Superior temporal gyrus (tissue), 1 donor: ENCODE data around the gene EIF5.

ENCODE experiments used
- DNase-seq: peaks from one replicate; pipeline ENCODE4 v3.0.0-alpha.2; 2016; ENCODE audit errors: extremely low spot score

Gene EIF5

DNA sequence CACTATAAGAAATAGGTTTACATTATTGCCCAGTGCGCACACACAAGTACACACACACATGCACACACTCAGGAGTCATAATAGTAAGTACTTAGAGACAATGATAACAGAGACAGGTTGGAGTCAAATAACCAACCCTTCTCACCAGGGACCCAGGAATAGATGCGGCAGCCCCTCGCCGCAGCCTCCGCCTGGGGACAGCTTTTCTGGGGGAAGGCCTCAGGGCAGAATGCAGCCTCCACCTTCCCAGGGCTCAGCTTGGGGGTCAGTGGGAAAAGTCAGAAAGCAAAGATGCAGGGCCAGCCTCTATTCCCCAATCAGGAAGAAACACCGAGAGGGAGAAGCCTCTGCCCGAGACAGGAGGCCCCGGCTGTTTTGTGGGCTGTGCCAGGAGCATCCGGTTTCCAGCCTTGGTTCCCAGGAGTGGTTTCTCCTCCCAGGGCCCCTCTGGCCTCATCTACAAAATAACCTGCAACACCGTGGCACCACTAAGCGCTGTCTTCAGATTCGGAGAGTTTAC, 23.4 kb upstream of the EIF5 start:
- DNase-seq, result no peak

DNA sequence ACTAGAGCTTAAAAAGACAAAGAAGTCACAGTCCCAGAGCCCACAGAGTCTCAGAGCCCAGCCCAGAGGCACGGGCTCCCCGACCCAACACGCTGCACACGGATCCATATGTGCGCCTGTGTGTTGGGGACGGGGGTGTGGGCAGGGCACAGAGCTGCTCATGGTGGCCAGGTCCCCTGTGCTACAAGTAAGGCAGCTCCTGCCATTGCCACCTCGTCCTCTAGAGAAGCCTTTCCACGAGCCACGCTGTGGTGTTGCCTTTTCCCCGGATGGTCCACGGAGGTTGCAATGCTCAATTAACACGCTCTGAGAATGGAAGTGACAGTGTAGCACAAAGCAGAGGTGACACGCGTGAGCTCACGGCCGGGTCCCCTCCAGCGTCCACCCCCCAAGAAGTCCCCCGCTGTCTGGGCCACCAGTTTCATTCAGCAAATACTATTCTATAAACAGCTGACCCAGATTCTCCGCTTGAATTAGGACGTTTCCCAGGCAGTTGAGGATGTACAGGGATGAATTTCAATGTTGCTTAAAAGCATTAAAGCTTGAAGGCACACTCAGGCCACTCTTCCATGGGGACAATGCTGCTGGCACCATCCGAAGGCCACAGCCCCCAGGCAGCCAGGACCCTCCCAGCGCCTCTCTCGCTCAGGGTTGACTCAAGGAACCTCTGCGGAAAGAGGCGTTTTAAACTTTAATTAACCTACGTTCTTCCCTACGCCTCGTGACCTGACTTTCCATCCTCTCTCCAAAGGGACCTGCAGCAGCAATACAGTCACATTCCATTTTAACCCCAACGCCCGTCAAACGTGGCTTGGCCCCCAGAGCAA, 22.7 kb upstream of the EIF5 start:
- DNase-seq, result no peak

DNA sequence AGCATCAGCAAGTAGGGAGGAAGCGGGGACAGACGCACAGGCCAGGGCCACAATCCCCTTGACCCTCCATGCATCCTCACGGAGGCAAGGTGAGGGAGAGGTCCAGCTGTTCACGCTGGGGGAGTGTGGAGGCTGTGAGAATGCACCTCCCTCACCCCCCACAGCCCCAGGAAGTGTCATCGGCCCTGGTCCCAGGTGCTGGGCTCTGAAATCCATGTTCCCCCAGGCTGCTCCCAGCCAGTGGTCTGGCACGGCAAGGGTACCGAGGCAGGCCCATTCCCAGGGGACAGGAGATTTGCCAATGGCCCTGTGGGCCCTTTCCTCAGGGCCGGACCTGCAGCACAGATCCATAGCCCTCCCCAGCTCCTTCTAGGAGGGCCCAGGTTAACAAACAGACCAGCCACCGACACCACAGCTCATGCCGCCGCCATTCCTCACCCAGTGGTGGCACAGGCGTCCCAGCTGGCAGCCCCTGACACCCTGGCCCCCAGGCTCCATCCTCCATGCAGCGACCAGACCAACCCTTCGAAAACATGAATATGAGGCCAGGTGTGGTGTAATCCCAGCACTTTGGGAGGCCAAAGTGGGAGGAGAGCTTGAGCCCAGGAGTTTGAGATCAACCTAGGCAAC, 21.9 kb upstream of the EIF5 start:
- DNase-seq, result no peak

DNA sequence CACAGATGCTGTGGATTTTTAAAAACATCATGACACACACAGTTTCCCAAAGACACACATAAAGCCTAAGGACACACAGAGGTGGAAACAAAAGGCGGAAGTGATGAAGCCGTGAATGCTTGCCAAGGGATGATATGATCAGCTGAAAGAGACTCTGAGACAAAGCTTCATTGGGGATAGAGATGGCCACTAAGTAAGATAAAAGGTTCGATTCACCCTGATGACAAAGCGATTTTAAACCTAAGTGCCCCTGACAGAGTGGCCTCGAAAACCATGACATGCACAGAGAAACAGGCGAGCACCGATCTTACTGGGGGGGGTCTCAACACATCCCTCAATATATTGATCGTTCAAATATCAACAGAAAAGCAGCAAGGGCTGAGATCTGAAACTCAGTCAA, 20.3 kb upstream of the EIF5 start:
- no peak for DNase-seq

DNA sequence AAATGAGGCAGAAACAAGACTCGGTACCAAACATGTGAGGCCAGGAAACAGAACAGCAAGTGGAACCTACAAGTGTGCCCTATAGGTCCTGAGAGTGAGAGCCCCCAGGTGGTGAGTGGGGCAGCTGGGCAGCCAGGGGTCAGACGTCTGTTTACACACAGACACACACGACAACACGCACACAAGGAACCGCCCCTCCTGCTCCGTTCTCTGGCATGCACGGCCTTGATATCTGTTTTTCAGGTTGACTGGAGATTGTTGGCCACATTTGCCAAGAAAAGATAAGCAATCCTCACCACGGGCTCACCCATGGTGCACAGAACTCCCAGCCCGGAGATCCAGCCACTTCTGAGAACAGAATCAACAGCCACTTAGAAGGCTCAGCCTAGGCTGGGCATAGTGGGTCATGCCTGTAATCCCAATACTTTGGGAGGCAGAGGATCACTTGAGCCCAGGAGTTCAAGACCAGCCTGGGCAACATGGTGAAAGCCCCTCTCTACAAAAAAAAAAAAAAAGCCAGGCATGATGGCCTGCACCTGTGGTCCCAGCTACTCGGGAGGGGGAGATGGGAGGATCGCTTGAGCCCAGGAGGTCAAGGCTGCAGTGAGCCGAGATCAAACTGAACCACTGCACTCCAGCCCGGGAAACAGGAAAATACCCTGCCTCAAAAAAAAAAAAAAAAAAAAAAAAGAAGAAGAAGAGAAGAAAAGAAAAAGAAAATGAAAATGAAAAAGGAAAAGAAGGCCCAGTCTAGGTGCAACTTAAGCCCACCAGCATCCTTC, 19.4 kb upstream of the EIF5 start:
- no peak for DNase-seq

DNA sequence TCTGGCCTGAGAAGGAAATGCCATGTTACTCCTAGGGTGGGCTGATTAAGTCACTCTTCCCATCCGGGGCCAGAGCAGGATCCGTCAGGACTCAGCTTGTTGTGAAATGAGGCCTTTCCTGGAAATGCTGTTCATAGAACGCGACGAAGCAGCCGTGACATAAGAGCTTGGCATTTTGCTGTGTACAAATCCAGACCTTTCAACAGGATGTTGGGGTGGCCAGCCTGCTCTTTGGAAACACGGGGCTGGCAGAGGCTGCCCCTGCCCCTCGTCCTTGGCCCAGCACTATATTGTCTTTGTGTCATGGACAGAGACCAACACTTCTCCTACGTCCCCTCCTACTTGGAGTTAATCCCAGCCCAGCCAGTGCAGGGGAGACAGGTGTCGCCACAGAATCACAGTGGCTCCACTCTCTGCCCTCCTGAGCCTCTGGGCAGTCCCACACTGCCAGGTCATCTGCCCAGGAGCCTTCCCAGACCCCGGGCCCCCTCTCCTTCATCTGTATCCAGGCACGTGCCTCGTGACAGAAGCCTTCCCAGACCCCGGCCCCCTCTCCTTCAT, 18.6 kb upstream of the EIF5 start:
- no peak for DNase-seq

DNA sequence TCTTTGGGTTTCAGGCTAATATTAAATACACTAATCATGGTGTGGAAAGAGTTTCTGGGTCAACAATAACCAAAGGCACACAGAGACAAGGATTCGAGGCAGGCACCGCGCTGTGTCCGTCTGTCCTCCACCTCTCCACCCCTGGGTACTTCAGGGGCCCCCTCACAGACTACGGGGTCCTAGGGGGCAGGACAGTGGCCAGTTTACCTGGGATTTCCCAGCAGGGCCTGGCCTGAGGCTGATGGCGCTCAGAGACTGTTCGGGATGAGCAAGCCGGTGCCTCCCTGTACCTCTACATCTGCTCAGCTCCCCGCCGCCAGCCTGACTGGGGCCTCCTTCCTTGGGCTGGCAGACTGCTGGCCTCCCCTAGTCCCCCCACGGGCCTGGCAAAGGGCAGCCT, 18.1 kb upstream of the EIF5 start:
- DNase-seq, result no peak

DNA sequence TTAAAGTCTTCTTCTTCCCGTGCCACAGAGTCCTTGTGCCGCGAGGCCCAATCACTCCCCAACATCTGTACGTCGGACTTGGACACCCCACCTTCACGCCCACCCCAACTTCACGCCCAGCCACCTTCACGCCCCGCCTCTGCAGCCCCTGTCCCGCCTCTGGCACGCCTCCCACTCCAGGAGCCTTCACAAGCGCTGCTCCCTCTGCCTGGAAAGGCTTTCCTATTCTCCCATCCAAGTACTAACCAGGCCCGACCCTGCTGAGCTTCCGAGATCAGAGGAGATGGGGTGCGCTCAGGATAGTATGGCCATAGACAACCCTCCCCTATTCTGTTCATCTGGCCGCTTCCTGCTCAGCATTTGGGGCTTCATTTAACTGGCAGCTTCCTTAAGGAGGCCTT, 17.3 kb upstream of the EIF5 start:
- no peak for DNase-seq

DNA sequence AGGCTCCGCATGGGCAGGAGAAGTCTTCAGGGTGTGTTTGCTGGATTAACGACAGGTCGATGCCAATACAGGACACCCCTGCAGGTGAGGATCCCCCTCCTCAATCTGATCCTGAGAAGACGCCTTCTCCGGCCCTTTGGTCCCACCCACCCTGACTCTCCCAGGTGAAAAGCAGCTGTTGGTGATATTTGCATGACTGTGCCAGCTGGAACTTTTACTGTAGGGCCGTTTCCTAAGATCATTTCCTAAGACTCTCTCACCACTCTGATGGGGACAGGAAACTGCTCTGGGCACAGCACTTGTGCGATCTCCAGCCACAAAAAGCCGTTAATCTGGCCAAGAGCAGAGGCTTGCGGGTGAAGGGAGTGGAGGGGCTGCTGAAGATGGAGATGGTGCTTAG, 16.8 kb upstream of the EIF5 start:
- DNase-seq, result no peak

DNA sequence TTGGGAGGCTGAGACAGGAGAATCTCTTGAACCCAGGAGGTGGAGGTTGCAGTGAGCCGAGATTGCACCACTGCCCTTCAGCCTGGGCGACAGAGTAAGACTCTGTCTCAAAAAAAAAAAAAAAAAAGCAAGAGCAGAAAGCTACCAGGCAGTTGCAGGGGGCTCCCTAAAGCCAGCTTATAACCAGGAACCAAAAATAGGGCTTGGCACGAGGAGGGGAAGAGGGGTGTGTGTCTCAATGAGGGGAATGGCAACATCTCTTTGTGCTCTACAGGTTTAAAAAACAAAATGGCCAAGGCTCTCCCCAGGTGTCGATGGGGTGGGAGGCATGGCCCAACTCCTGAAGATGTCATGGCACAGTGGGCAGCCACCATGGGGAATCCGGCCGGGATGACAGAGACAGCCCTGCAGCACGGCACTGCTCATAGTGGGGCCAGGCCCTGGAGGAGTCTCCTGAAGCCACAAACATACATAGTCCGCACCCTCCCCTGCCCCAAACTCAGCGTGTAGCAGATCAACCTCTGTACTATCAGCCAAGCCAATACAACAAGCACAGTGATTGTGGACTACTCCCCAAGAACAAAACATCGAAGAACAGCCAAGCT, 16.0 kb upstream of the EIF5 start:
- no peak for DNase-seq

DNA sequence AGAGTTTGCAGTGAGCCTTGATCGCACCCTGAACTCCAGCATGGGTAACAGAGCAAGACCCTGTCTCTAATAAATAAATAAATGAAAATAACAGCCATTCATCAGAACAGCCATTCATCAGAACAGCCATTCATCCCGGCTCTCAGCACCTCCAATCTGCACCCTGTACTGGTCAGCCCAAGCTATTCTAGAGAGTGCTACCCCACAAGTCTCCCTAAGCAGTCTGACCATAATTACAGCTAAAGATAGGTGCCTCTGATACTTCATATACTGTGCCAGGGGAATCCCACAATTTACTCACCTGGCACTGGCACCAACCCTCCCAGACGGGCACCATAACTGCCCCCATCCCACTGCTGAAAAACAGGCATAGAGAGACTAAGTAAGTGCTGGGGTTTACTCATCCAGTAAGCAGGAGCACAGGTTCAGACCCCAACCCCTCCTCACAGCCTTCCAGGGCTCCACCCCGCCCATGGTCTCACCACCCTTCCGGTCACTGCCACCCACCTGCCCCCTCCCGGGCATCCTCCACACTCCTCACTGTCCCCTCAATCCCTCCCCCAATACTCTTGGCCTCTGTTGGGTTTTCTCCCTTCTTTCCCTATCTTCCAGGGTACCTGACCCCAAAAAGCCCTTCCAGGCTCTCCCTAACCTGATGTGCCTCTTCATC, 15.2 kb upstream of the EIF5 start:
- DNase-seq, result no peak

DNA sequence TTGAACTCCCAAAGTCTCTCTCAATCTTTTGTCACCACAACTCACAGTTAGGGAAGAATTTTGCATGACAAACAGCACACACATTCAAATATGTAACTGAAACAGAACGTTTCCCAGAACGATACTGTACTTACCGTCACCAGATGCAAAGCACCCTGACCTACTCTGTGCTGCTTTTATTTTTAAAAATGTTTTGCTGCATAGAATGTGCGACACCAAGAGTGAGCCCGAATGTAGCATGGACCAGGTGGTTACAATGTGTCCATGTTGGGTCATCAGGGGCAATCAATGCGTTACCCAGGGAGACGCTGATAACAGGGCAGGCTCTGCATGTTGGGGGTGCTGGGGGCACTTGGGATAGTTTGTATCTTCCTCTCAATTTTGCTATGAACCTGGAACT, 14.6 kb upstream of the EIF5 start:
- no peak for DNase-seq

DNA sequence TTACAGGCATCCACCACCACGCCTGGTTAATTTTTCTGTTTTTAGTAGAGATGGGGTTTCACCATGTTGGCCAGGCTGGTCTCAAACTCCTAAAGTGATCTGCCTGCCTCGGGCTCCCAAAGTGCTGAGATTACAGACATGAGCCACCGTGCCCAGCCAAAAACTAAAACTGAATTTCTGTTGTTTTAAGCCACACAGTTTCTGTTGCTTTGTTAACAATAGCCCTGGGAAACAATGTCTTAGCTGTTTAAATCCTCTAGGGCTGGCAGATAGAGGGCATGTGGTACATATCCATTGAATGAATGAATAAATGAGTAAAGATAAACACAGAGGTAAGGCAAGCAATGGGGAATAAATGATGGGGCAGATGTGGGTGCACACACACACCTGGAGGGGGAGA, 8.0 kb upstream of the EIF5 start:
- DNase-seq, result no peak

DNA sequence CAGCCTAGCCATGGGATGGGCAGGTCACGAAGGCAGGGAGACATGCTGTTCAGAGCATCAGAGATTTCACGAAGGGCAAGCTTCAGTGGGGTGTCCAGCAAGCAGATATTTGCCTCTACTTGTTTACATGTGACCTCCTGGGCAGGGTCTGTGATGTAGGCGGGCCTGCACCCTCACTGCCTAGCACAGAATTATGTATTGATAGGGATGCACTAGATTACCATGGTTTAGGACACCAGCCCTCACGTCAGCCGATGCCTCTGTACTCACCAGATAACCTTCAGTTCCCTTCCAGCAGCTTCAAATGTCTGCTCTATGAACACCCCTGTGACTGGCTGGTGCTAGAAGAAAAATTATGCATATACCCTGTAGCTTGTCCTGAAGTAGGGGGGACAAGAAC, 5.1 kb upstream of the EIF5 start:
- DNase-seq, result no peak

DNA sequence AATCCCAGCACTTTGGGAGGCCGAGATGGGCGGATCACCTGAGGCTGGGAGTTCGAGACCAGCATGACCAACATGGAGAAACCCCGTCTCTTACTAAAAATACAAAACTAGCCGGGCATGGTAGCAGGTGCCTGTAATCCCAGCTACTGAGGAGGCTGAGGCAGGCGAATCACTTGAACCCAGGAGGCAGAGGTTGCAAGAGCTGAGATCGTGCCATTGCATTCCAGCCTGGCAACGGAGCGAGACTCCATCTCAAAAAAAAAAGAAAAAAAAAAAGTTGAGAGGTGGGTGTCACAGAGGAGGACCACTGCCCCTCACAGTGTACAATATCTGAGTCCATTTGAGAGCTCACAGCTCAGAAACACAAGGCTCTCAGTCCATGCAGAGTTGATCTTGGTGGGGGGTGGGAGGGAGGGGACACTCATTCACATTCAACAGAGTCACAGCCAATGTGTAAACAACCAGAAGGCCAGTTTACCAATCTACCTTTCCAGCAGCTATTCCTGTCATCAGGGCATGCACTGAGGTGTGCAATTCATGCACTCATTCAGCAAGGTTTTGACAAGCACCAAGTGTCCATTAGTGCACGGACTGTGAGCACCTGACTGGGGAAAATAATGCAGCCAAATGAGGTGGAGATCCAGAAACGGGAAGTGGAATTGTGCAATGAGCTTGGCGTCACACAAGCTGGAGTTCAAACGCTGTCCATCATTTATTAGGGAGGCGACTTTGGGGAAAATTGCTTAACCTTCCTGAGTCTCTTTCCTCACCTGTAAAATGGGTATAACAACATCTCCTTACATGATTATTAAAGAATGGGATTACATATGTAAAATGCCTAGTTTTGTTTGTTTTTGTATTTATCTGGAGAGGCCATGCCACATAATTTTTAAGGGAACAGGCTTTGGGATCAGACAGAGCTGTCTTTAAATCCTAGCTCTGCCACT, 4.4 kb upstream of the EIF5 start:
- DNase-seq, result no peak

DNA sequence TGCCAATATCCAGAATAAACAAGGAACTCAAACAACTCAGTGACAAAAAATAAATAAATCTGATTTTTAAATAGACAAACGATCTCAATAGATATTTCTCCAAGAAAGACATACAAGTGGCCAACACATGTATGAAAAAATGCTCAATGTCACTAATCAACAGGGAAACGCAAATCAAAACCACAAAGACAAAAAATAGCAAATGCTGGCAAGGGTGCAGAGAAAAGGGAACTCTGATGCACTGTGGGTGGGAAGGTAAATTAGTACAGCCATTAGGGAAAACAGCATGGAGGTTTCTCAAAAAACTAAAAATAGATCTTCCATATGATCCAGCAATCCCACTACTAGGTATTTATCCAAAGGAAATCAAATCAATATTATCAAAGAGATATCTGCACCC, 3.5 kb upstream of the EIF5 start:
- no peak for DNase-seq

DNA sequence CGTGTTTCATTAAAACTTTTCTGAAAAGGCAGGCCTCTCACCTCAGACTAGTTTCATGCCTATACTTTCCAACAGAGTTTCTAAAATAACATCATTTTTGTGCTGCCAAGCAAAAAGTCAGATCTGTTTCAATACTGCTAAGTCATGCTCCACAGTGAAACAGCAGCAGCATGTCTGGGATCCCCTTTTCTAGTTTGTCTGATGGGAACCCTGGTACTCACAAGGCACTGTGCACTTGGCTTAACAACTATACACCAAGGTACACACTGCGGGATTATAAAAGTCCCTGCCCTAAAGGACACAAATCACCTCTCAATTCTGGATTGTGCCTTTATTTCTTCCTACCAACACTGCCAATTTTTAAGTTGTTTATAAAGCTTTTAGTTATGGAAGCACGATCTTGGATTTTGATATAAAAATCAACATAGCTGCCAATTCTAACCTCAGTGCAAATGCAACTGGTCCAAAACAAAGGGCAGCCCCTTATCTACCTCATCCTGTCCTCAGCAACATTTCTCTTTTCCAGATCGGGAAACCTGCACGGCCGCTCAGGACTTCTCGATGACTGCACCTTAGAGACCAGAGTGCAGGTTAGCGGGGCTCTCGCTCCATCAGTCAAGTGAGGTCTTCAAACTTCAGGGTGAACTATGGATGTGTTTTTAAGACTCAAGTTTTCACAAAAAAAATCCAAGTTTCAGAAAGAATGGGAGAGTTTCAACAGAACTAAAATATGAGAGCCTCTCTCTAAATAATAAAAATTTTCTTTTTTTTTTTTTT, 1.7 kb upstream of the EIF5 start:
- no peak for DNase-seq

DNA sequence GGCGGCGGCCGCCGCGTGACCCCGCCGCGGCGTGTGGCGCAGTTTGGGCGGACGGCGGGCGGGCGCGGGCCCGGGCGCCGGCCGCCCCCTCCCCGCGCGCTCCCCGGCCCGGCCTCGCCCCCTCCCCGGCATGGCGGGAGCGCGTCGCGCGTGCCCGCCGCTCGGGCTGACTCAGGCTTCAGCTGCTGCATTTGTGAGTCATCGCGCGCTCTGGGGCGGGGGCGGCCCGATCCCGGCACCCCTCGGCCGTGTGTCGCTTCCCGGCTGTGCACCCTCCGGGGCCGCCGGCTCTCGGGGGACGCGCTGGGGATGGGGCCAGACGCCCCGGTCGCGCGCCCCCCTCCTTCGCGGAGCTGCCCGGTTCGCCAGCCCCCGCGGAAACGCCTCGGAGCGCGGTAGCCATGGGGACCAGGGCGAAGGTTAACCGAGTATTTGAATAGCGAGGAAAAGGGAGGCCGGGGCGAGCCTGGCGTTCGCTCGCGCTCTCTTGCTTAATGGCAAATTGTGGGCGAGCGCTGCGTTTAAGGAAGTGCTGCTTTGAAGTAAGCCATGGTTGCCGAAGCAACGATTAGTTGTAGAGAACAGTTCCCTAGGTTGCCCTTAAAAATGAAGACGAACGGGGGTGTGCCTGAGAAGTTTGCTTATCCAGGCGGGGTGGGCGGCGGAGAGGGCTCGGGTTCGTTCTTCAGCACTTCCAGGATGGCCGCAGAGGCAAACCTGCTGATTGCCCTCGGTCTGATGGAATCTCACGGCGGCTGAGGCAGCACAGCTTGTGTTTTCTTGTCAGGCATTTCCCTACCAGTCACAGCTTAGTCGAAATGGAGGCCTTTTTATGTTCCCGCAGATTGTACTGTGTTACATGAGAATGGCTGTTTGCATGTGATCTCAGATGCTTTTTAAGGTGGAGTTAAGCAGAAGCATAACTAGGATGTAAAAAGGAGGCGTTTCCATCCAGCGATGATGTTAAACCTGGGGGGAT, 896 bp downstream of the EIF5 start:
- DNase-seq, result no peak
